ENCODE results near the gene VSIG1.
A peak's percentile ranks its signal among the peaks of the same experiment; 100 is the strongest.

Gene VSIG1

DNA sequence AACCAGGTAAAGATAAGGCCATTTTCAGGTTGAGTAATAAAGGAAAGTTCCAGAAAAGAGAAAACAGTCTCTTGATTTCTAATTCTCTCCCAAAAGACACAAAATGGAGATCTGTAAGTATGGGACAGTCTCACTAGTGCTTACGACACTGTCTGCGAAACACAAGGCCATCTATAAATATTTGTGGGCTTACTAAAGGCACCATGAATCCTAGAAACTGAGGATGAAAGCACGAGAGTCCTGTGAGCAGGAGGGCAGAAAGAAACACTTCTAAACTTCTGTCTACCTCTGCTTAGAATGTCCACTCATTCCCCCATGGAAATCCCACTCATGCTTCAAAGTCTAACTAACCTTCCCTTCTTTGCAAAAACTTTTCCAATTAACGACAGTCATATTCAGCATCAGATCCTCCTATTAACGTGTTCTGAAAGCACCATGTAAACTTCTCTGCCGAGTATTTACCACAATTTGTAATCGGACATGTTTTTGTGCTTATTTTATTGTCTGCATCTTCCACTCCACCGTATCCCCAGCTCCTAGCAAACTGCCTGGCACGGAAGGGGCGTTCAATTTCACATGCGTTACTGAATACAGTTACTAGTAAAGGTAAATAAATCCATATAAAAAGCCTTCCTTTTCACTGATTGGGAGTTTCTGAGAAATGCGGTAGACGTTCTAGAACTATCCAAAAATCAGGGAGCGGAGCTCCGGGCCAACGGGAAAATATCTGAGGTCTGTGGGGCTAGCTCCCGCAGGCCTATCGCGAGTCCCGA, 45.8 kb downstream of the VSIG1 start:
- Histone ChIP-seq H3K36me3 (ENCODE audit: insufficient read depth, low read length) (peaks cover 6% of the 10 kb centered on the region; the same call in 1 of the 2 replicates), H3K4me1 (ENCODE audit: insufficient read depth, low read length) (no peaks in the 10 kb centered on the region), H3K9ac (ENCODE audit: low read depth, low read length) (peak overlapping the region; percentile 66)

DNA sequence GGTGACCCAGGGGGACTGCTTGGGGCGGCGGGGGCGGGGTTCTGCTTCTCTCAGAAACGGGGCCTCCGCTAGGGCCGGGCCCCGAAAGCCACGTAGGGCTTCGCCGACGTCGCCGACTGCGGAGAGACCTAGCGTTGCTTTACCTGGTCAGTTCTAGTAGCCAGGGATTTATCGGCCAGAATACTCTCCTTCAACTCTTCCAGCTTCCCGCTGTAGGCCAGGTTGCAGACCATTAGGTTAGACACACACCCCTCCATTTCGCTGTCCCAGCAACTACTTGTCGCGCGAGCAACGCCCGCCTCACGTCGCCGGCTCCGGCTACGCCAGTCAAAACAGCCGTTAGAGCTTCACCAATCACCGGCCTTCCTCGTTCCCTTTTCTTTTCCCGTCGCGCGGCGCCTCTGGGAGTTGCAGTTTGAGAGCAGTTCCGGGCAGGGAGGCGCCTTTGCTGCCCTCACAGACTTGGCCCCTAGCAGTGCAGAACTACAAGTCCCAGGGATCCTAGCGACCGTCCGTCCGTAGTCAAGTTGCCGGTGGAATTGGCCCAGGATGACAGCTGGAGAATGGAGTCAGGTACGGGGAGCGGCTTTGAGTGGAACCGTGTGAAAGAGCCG, 46.5 kb downstream of the VSIG1 start, which contains the start of the genes ATG4A and PSMD10:
Gene ATG4A (plus strand): TSS at position 515 of the 614 bp plus-strand sequence. CDS start 49 bp downstream, at position 564.
Gene PSMD10 (minus strand): TSS at position 279 of the 614 bp plus-strand sequence. CDS start 22 bp downstream, at position 257.
- Histone ChIP-seq H3K36me3 (ENCODE audit: insufficient read depth, low read length) (peaks cover 6% of the 10 kb centered on the region; the same call in 1 of the 2 replicates), H3K4me1 (ENCODE audit: insufficient read depth, low read length) (no peaks in the 10 kb centered on the region), H3K9ac (ENCODE audit: low read depth, low read length) (peak within 1 kb of the TSS; percentile 66), H3K9me3 (ENCODE audit: control insufficient read depth, insufficient read depth, low read length) (no peaks in the 10 kb centered on the region)

More for the DNA sequence above, 45.8 kb downstream of the VSIG1 start:
- H3K9me3 ChIP-seq (ENCODE audit: control insufficient read depth, insufficient read depth, low read length): no peaks in the 10 kb centered on the region

DNA sequence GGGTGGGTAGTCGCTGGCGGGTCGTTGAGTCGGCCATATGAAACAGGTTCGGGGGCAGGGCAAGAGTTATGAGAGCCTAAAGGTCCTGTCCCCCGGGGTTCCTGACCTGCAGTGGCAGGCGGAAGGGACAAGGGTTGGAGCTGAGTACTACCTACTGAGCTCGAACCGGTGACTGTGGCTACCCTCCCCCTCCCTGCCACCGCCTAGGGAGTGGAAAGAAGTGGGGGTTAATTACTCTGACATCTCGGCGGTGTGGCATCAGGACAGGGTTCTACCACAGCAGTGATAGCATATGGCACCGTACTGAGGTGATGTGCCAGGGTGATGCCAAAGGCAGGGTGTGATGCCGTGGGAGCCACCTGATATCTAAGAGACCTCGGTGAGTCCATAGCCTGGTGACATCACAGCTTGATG, 47.0 kb downstream of the VSIG1 start:
- no peaks in the 10 kb centered on the region for H3K4me1 ChIP-seq (ENCODE audit: insufficient read depth, low read length)
- peaks cover 6% of the 10 kb centered on the region; the same call in 1 of the 2 replicates for H3K36me3 ChIP-seq (ENCODE audit: insufficient read depth, low read length)
- H3K9ac ChIP-seq (ENCODE audit: low read depth, low read length): peak overlapping the region; percentile 66; the same call in 1 of the 2 replicates
- H3K9me3 ChIP-seq (ENCODE audit: control insufficient read depth, insufficient read depth, low read length): no peaks in the 10 kb centered on the region

DNA sequence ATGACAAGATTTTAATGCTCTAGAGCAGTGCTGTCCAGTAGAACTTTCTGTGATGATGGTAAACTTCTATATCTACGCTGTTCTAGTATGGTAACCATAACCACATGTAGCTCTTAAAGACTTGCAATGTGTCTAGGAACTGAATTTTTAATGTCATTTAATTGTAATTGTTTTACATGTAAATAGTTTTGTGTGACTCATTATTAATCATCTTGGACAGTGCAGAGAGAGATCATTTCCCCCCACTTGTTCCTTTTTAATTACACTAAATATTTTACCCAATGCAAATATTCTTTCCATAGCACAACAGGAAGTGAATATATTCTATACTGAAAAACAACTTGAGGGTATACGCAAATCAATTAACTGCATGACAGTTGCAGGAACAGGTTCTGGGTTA, 52.5 kb downstream of the VSIG1 start:
- Histone ChIP-seq H3K9me3 (ENCODE audit: control insufficient read depth, insufficient read depth, low read length) (no peaks in the 10 kb centered on the region), H3K9ac (ENCODE audit: low read depth, low read length) (no peak overlapping the region), H3K4me1 (ENCODE audit: insufficient read depth, low read length) (no peaks in the 10 kb centered on the region), H3K36me3 (ENCODE audit: insufficient read depth, low read length) (no peaks in the 10 kb centered on the region)

DNA sequence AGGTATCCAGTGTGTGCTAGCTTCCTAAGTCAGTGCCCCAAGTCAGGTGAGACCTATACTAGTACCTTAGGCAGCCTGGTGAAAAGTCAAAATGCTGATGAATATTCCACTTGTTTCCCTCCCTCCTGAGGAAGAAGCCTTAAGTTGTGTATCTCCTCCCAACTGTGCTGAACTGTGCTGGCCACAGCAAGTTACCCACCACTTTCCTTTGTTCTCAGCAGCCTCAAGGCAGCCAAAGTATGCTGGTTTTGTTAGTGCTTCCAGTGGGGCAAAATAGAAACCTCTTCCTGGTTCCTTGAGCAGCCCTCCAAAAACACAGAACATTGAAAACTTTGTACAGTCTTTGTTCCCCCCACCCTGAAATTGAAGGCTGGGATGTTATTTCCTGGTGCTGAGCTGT, 60.6 kb downstream of the VSIG1 start:
- Histone ChIP-seq H3K9ac (ENCODE audit: low read depth, low read length) (no peak overlapping the region), H3K36me3 (ENCODE audit: insufficient read depth, low read length) (no peaks in the 10 kb centered on the region), H3K9me3 (ENCODE audit: control insufficient read depth, insufficient read depth, low read length) (no peaks in the 10 kb centered on the region), H3K4me1 (ENCODE audit: insufficient read depth, low read length) (peaks cover 6% of the 10 kb centered on the region; the same call in 1 of the 2 replicates)

DNA sequence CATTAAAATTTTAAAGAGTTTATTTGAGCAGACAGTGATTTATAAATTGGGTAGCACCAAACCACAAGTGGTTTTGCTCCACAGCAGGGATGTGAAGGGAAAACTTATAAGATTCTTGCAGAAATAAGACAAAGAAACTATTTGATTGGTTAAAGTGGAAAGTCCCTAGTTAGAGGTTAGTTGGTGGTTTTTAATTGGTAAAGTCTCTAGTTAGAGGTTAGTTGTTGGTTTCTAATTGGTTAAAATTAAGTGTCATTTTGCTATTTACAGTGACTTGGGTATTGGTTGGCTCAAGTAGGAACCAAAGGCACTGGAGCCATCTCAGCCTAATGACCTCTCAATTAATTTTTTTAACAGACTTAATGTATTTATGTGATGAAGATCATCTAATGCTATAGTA, 69.7 kb downstream of the VSIG1 start:
- Histone ChIP-seq H3K9me3 (ENCODE audit: control insufficient read depth, insufficient read depth, low read length) (no peaks in the 10 kb centered on the region), H3K36me3 (ENCODE audit: insufficient read depth, low read length) (no peaks in the 10 kb centered on the region), H3K9ac (ENCODE audit: low read depth, low read length) (no peak overlapping the region), H3K4me1 (ENCODE audit: insufficient read depth, low read length) (no peaks in the 10 kb centered on the region)

DNA sequence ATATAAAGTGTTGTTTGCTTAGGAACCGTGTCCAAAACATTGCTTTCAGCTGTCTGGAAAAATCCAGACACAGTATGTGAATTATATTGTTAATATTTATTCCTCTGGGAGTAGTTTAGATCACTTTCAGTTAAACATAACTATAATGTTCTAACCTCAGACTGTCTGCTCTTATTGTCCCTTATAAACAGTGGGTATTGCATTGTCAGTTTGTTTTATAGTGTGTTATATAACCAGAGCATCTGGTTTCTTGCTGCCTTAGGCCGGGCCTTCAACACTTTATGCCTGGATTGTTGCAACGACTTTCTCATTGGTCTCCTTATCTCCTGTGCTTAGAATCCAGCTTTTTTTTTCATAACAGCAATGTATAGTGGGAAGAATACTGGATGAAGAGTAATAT, 73.1 kb downstream of the VSIG1 start:
- Histone ChIP-seq H3K4me1 (ENCODE audit: insufficient read depth, low read length) (peaks cover 8% of the 10 kb centered on the region), H3K9me3 (ENCODE audit: control insufficient read depth, insufficient read depth, low read length) (no peaks in the 10 kb centered on the region), H3K36me3 (ENCODE audit: insufficient read depth, low read length) (no peaks in the 10 kb centered on the region), H3K9ac (ENCODE audit: low read depth, low read length) (no peak overlapping the region)

DNA sequence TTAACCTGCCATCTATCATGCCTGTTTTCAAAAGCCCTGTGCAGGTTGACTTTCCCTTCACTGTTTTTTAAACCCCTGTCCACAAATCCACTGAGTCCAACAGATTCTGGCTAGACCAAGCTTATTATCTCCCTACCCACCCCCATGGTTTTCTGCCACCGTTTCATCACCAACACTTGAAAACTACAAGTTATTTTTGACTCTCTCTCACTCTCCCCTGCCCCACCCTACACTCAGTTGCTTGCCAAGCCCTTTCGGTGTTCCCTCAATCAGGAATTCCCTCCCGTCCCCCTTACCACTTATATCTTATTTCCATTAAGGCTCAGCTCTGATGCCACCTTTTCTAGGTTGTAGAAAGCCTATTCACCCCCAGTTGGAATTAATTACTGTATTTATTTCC, 76.4 kb downstream of the VSIG1 start:
- H3K4me1 ChIP-seq (ENCODE audit: insufficient read depth, low read length): peaks cover 14% of the 10 kb centered on the region
- H3K36me3 ChIP-seq (ENCODE audit: insufficient read depth, low read length): no peaks in the 10 kb centered on the region
- no peaks in the 10 kb centered on the region for H3K9me3 ChIP-seq (ENCODE audit: control insufficient read depth, insufficient read depth, low read length)
- no peak overlapping the region for H3K9ac ChIP-seq (ENCODE audit: low read depth, low read length)

DNA sequence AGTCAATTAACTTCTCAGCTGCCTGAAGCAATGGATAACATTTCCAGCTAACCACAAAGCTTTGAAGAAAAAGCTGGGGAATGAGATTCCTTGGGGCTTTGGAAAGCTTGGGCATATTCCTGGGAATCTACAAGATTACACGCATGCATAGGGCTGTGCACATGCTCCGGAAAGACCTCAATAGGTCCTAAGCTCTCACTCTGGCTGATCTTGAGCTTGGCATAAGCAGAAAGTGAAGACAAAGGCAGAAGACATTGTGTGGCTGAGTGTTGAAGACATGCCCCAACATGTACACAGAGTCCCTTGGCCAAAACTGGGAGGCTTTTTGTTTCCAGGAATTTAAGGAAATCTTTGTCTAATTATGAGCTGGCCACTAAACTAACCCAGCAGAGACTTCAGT, 77.9 kb downstream of the VSIG1 start:
- H3K9me3 ChIP-seq (ENCODE audit: control insufficient read depth, insufficient read depth, low read length): no peaks in the 10 kb centered on the region

DNA sequence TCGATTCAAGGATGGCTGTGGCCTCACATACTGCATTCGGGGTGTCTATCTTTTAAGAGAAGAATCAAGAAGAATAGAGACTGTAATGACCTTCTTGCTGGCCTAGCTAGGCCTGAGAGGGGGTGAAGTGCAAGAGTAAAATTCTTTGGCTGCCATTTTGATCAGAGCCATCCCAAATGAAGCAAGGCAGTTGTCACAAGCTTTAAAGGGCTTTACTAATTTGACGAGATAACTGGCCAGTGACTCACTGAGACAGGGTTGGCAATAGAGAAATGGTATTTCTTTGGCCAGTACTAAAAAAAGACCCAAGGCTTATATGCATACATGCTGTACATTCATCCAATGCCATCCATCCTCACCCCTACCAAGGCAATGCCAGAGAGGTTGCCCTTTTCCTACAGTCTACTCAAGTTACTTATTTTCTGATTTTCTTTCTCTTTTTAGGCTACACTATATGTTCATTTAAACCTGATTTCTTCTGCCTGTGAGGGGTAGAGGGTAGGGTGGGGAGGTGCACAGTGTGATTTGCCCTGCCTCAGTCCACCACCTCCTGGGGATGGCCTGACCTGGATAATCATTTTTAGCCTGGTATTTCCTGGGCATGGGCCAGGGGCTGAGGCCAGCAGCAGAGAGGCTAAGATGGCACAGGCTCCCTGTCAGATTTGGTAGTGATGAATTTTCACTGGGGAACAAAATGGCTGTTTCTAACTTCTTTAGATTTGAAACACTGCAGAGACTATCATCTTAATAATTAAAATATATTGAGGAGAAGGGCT, 78.9 kb downstream of the VSIG1 start:
- Histone ChIP-seq H3K4me1 (ENCODE audit: insufficient read depth, low read length) (peaks cover 25% of the 10 kb centered on the region), H3K9me3 (ENCODE audit: control insufficient read depth, insufficient read depth, low read length) (no peaks in the 10 kb centered on the region), H3K9ac (ENCODE audit: low read depth, low read length) (no peak overlapping the region), H3K36me3 (ENCODE audit: insufficient read depth, low read length) (no peaks in the 10 kb centered on the region)

More for the DNA sequence above, 77.9 kb downstream of the VSIG1 start:
- Histone ChIP-seq H3K4me1 (ENCODE audit: insufficient read depth, low read length) (peaks cover 25% of the 10 kb centered on the region), H3K36me3 (ENCODE audit: insufficient read depth, low read length) (no peaks in the 10 kb centered on the region), H3K9ac (ENCODE audit: low read depth, low read length) (no peak overlapping the region)

DNA sequence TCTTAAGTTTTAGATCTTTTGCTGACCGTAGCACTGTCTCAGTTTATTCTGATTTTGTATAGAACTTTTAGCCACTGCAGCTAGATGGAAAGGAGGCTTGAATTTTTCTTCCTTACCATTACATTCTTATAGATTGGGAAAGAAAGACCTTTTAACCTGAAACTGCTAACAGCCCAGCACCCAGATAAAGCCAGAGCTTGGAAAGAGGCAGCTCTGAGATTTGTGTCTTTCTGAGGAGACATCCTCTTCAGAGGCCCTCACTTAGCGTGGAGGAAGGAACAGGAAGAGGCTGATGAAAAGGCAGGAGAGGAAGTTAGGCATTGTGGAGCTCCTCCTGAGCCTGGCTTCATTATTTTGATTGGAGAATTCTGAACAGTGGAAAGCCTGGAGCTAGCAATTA, 81.8 kb downstream of the VSIG1 start:
- H3K9ac ChIP-seq (ENCODE audit: low read depth, low read length): no peak overlapping the region
- H3K9me3 ChIP-seq (ENCODE audit: control insufficient read depth, insufficient read depth, low read length): no peaks in the 10 kb centered on the region
- peaks cover 31% of the 10 kb centered on the region for H3K4me1 ChIP-seq (ENCODE audit: insufficient read depth, low read length)
- H3K36me3 ChIP-seq (ENCODE audit: insufficient read depth, low read length): no peaks in the 10 kb centered on the region

DNA sequence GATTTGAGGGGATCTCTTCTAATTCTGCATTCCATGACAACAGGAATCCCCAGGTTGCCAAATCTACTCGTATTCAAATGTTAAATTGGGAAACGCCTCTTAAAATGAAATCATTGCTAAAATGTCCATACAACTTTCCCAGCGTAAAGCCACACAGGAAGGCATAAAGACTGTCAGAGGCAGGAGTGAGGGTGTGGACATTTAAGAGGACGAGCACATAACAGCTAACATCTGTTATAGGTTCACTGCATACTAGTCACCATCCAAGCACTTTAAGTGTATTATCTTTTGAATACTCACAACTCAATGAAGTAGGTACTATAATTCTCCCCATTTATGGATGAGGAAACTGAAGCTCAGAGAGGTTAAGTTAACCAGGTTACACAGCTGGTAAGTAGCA, 82.3 kb downstream of the VSIG1 start:
- peaks cover 31% of the 10 kb centered on the region for H3K4me1 ChIP-seq (ENCODE audit: insufficient read depth, low read length)
- no peaks in the 10 kb centered on the region for H3K9me3 ChIP-seq (ENCODE audit: control insufficient read depth, insufficient read depth, low read length)
- no peak overlapping the region for H3K9ac ChIP-seq (ENCODE audit: low read depth, low read length)
- no peaks in the 10 kb centered on the region for H3K36me3 ChIP-seq (ENCODE audit: insufficient read depth, low read length)

Data from ES-I3 (cell line).